ENCODE data around the gene ZXDC. TPM values are rescaled to one million over a fixed set of nuclear protein-coding genes. Genes with fewer than 3 reads are reported as not detected.

Gene ZXDC
- total RNA-seq, 4 donors from 2014 or later, result 37.5 to 62.0 (median 52.3) TPM

GRCh38 chr3:126474498-126475412, 936 bp downstream of the ZXDC start:
- no peak for TF ChIP-seq POLR2A (IDR thresholded peaks at IDR 0.05)
- TF ChIP-seq, protein P1, sequence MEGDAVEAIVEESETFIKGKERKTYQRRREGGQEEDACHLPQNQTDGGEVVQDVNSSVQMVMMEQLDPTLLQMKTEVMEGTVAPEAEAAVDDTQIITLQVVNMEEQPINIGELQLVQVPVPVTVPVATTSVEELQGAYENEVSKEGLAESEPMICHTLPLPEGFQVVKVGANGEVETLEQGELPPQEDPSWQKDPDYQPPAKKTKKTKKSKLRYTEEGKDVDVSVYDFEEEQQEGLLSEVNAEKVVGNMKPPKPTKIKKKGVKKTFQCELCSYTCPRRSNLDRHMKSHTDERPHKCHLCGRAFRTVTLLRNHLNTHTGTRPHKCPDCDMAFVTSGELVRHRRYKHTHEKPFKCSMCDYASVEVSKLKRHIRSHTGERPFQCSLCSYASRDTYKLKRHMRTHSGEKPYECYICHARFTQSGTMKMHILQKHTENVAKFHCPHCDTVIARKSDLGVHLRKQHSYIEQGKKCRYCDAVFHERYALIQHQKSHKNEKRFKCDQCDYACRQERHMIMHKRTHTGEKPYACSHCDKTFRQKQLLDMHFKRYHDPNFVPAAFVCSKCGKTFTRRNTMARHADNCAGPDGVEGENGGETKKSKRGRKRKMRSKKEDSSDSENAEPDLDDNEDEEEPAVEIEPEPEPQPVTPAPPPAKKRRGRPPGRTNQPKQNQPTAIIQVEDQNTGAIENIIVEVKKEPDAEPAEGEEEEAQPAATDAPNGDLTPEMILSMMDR (IDR thresholded peaks at IDR 0.05), result no peak
- intact Hi-C loops (cut with DNase I; ENCODE audit: low total_unique reads), result no loop called here
- 7 to 12% methylated on average over 42 to 44 of the region's 72 CpGs for WGBS, 2 donors
- H3K4me3 ChIP-seq (ENCODE audit: low read depth, poor library complexity, severe bottlenecking), result peak overlapping the region; percentile 63
- peak; percentile 25 to 89 for DNase-seq (ENCODE audit: low spot score in 2 of 2)

- WGBS, 2 donors, result 75 to 76% methylated on average over 14 of the region's 14 CpGs
- H3K4me3 ChIP-seq (ENCODE audit: low read depth, poor library complexity, severe bottlenecking), result no peak overlapping the region
- intact Hi-C loops (cut with DNase I; ENCODE audit: low total_unique reads), result no loop called here
- TF ChIP-seq, protein P1 (IDR thresholded peaks at IDR 0.05), result no peak
- no peak for TF ChIP-seq POLR2A (IDR thresholded peaks at IDR 0.05)
- DNase-seq (ENCODE audit: low spot score in 2 of 2), result no peak
Observed at GRCh38 chr3:126473292-126474168, 2.2 kb downstream of the ZXDC start.

DNA sequence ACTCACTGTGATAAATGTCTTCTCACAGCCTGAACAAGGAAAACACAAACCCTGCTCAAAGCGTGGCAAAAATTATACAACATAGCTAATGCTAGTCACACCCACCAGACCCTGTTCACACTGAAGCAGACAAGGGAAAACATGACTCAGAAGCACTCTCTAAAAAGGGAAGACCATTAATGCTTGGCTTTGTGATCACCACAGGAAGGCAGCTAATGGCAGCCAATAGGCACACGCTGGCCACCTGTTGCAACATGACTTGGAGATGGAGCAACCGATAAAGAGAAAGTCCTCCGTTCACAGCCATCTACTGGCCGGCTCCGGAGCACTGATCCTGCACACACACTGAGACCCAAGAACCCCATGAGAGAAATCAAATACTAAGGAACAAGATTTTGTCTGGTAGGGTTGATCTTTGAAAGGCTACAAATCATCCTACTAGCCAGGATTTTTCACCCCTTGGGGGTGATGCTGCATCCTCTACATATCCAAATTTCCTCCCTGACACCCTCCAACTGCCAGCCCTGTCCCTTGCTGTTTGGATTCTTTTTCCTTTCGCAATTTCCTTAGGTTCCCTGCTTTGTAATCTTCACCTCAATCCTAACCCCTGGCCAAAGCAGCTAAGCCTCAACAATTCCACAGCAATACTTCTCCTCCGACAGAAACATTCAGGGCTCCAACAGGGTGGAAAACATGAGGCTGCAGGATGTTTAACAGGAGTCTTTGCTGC, 3.2 kb downstream of the ZXDC start:
- peak; percentile 85 to 94 for DNase-seq (ENCODE audit: low spot score in 2 of 2)
- WGBS, 2 donors, result 22 to 25% methylated on average over 8 of the region's 8 CpGs
- TF ChIP-seq, protein P1 (IDR thresholded peaks at IDR 0.05), result no peak
- no peak for TF ChIP-seq POLR2A (IDR thresholded peaks at IDR 0.05)
- H3K4me3 ChIP-seq (ENCODE audit: low read depth, poor library complexity, severe bottlenecking), result no peak overlapping the region
- intact Hi-C loops (cut with DNase I; ENCODE audit: low total_unique reads), result no loop called here

DNA sequence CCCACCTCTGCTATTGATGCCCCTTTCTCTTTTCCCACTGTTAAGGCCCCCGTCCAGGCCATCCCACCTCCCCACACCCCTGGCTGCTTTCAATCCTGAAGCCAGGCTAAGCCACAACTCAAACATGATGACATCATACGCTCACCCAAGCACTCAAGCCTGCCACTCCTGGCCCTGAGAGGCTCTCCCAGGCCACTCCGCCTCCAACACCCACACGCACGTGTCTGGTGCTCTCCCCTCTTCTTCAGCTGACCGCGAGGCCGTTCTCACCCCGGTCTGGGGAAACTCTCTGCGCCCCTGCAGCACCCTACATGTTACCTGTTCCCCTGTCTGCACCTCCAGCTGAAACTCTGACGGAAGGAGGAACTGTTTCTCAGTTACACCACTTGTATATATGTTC, 6.2 kb downstream of the ZXDC start:
- no peak overlapping the region for H3K4me3 ChIP-seq (ENCODE audit: low read depth, poor library complexity, severe bottlenecking)
- TF ChIP-seq, protein P1 (IDR thresholded peaks at IDR 0.05), result no peak
- TF ChIP-seq POLR2A (IDR thresholded peaks at IDR 0.05), result no peak
- intact Hi-C loops (cut with DNase I; ENCODE audit: low total_unique reads), result no loop called here
- DNase-seq (ENCODE audit: low spot score in 2 of 2), result peak in 1 of 2 donors; percentile 23
- 94 to 95% methylated on average over 11 of the region's 11 CpGs for WGBS, 2 donors

All from lower leg skin (tissue), 4 donors.